PC-3 (cell line): ENCODE results near the gene DLG2. TPM values are rescaled to one million over a fixed set of nuclear protein-coding genes. Genes with fewer than 3 reads are reported as not detected.
A peak's percentile ranks its signal among the peaks of the same experiment; 100 is the strongest.

Source experiments
- ATAC-seq: fragments of 200-7000 bp; cut with Tn5 transposase; 2 replicates; pipeline ENCODE4 v1.9.1; 2020; ENCODE audit warnings: mild to moderate bottlenecking, moderate library complexity
- BruUV-seq: library from RNA; stranded (reverse); fragments of 400-500 nt; replicated peaks from 2 replicates; lab custom pipeline; 2021; lab: Mats Ljungman, UMichigan
- CTCF ChIA-PET: fragments of 300-600 bp; sonication (Branson Sonifier 250); formaldehyde crosslinking; loops from one replicate; lab custom pipeline; 2022; ENCODE audit warnings: antibody characterized with exemption; lab: Charles Lee
- POLR2A ChIA-PET: fragments of 300-600 bp; sonication (Branson Sonifier 250); formaldehyde crosslinking; loops from one replicate; lab custom pipeline; 2022; ENCODE audit warnings: antibody characterized with exemption; ENCODE audit not compliant: unreplicated experiment; lab: Charles Lee
- DNase-seq: peaks from one replicate; pipeline ENCODE4 v3.0.0-alpha.2; 2015
- H2AFZ ChIP-seq: fragments of 300-600 bp; sonication (generic); 2 replicates; pipeline ENCODE4 v1.6.0; 2016; ENCODE audit warnings: antibody characterized with exemption, low read length
- H3F3A ChIP-seq: fragments of 300-600 bp; sonication (generic); one replicate; pipeline ENCODE4 v1.6.0; 2017; ENCODE audit warnings: antibody characterized with exemption, low read length, control low read depth, mild to moderate bottlenecking; ENCODE audit not compliant: unreplicated experiment
- H3K27ac ChIP-seq: fragments of 300-600 bp; sonication (generic); 2 replicates; pipeline ENCODE4 v1.5.1; 2016; ENCODE audit warnings: mild to moderate bottlenecking, low read length
- H3K27me3 ChIP-seq: fragments of 300-600 bp; sonication (generic); 2 replicates; pipeline ENCODE4 v1.6.1; 2016; ENCODE audit warnings: low read length, mixed read lengths
- H3K36me3 ChIP-seq: fragments of 300-600 bp; sonication (generic); 2 replicates; pipeline ENCODE4 v1.6.1; 2016; ENCODE audit warnings: low read depth, mixed run types, low read length, mixed read lengths
- H3K4me1 ChIP-seq: fragments of 300-600 bp; sonication (generic); 2 replicates; pipeline ENCODE4 v1.5.1; 2016; ENCODE audit warnings: low read length; ENCODE audit not compliant: insufficient read depth
- H3K4me2 ChIP-seq: fragments of 300-600 bp; sonication (generic); 2 replicates; pipeline ENCODE4 v1.6.0; 2016; ENCODE audit warnings: low read length
- H3K4me3 ChIP-seq: fragments of 300-600 bp; sonication (generic); 2 replicates; pipeline ENCODE4 v1.5.1; 2016; ENCODE audit warnings: mild to moderate bottlenecking, low read length, mixed read lengths
- H3K79me2 ChIP-seq: fragments of 300-600 bp; sonication (generic); 2 replicates; pipeline ENCODE4 v1.6.1; 2017; ENCODE audit warnings: low read length, mixed read lengths
- H3K9ac ChIP-seq: fragments of 300-600 bp; sonication (generic); 2 replicates; pipeline ENCODE4 v1.6.0; 2016; ENCODE audit warnings: mild to moderate bottlenecking, low read length
- H3K9me2 ChIP-seq: fragments of 300-600 bp; sonication (generic); replicated peaks from 2 replicates; pipeline ENCODE4 v1.6.1; 2016; ENCODE audit warnings: mixed run types, low read length, mixed read lengths
- H3K9me3 ChIP-seq: fragments of 300-600 bp; sonication (generic); 2 replicates; pipeline ENCODE4 v1.6.1; 2016; ENCODE audit warnings: low read length, mixed read lengths
- H4K20me1 ChIP-seq: fragments of 300-600 bp; sonication (generic); 2 replicates; pipeline ENCODE4 v1.6.1; 2016; ENCODE audit warnings: low read length, mixed read lengths
- CTCF ChIP-seq: fragments of 300-600 bp; sonication (generic); conservative IDR thresholded peaks from 2 replicates; pipeline ENCODE4 v1.5.1; 2017; ENCODE audit warnings: antibody characterized with exemption, low read depth, mild to moderate bottlenecking, low read length
- EZH2 ChIP-seq: fragments of 300-600 bp; sonication (generic); IDR thresholded peaks from one replicate; pipeline ENCODE4 v1.6.1; 2017; ENCODE audit warnings: antibody characterized with exemption, mild to moderate bottlenecking, low read length; ENCODE audit not compliant: unreplicated experiment
- EZH2phosphoT487 ChIP-seq: fragments of 300-600 bp; sonication (generic); IDR thresholded peaks from 2 replicates; pipeline ENCODE4 v1.6.1; 2018; ENCODE audit warnings: mild to moderate bottlenecking, antibody characterized with exemption, low read length, borderline replicate concordance
- intact Hi-C: fragments of 100-400 bp; cut with micrococcal nuclease; formaldehyde crosslinking; loops from 2 replicates; pipeline ENCODE4 v1.9.0; 2023
- total RNA-seq: library from RNA; depleted of rRNA; stranded (reverse); fragments of >200 nt; gene quantifications from 2 replicates; pipeline ENCODE4 v1.2.3, GENCODE V29; 2014

DLG2 gene
- total RNA-seq, 1 experiment from 2014 or later, result 0.58 TPM

GRCh38 chr11:84890676-84891075 lies 736.5 kb downstream of the DLG2 start:
- Histone ChIP-seq H3K9me3 (no peaks in the 10 kb centered on the region), H3K79me2 (no peaks in the 10 kb centered on the region), H3K4me2 (no peak overlapping the region), H3K4me3 (no peak overlapping the region), H3K27ac (no peak overlapping the region), H3F3A (no peaks in the 10 kb centered on the region), H3K4me1 (peaks cover 8% of the 10 kb centered on the region; the same call in 1 of the 2 replicates), H3K27me3 (no peaks in the 10 kb centered on the region), H3K36me3 (no peaks in the 10 kb centered on the region), H3K9me2 (no peaks in the 10 kb centered on the region), H2AFZ (no peak overlapping the region), H3K9ac (no peak overlapping the region), H4K20me1 (no peaks in the 10 kb centered on the region)
- ChIA-PET CTCF (no interaction called here), POLR2A (no interaction called here)
- no peak for DNase-seq
- intact Hi-C loops, result no loop called here
- ATAC-seq, result no peak
- TF ChIP-seq EZH2 (no peak), EZH2phosphoT487 (no peak), CTCF (no peak)
- no TSS peak for BruUV-seq

GRCh38 chr11:84889556-84889955 lies 737.6 kb downstream of the DLG2 start:
- H3K27me3 ChIP-seq, result no peaks in the 10 kb centered on the region
- H3K36me3 ChIP-seq, result no peaks in the 10 kb centered on the region
- TF ChIP-seq EZH2, result no peak
- TF ChIP-seq EZH2phosphoT487, result no peak
- TF ChIP-seq CTCF, result no peak
- no peak overlapping the region for H3K4me2 ChIP-seq
- ATAC-seq (no peak), DNase-seq (no peak)
- H3K79me2 ChIP-seq, result no peaks in the 10 kb centered on the region
- BruUV-seq, result no TSS peak
- CTCF ChIA-PET, result no interaction called here
- no peak overlapping the region for H3K9ac ChIP-seq
- intact Hi-C loops, result no loop called here
- H2AFZ ChIP-seq, result no peak overlapping the region
- H3K4me3 ChIP-seq, result no peak overlapping the region
- H3K4me1 ChIP-seq, result peaks cover 8% of the 10 kb centered on the region; the same call in 1 of the 2 replicates
- H3F3A ChIP-seq, result no peaks in the 10 kb centered on the region
- POLR2A ChIA-PET, result no interaction called here
- no peaks in the 10 kb centered on the region for H3K9me2 ChIP-seq
- H3K27ac ChIP-seq, result no peak overlapping the region
- no peaks in the 10 kb centered on the region for H3K9me3 ChIP-seq
- H4K20me1 ChIP-seq, result no peaks in the 10 kb centered on the region

- ATAC-seq, result peak; percentile 20; the same call in 1 of the 2 replicates
- intact Hi-C loops, result no loop called here
- H3K9me2 ChIP-seq, result no peaks in the 10 kb centered on the region
- H3K4me2 ChIP-seq, result peak overlapping the region; percentile 55
- H3F3A ChIP-seq, result no peaks in the 10 kb centered on the region
- CTCF ChIA-PET, result no interaction called here
- POLR2A ChIA-PET, result no interaction called here
- no peak overlapping the region; the same call in 1 of the 2 replicates for H3K4me3 ChIP-seq
- H3K9ac ChIP-seq, result no peak overlapping the region
- no TSS peak for BruUV-seq
- H4K20me1 ChIP-seq, result no peaks in the 10 kb centered on the region
- no peaks in the 10 kb centered on the region for H3K27me3 ChIP-seq
- H3K27ac ChIP-seq, result no peak overlapping the region
- H3K79me2 ChIP-seq, result no peaks in the 10 kb centered on the region
- no peaks in the 10 kb centered on the region for H3K36me3 ChIP-seq
- DNase-seq, result no peak
- TF ChIP-seq EZH2 (no peak), CTCF (no peak), EZH2phosphoT487 (no peak)
- no peaks in the 10 kb centered on the region for H3K9me3 ChIP-seq
- peak overlapping the region; percentile 33; the same call in 1 of the 2 replicates for H2AFZ ChIP-seq
- H3K4me1 ChIP-seq, result peaks cover 8% of the 10 kb centered on the region; the same call in 1 of the 2 replicates
These were observed 740.0 kb downstream of the DLG2 start for GRCh38 chr11:84887055-84887629.
